Choroid plexus epithelial cell (primary cell): ENCODE data around the gene DDO.
"Not testable (repeated sequence)": the region's sequence is repeated elsewhere in the genome, so short reads cannot be mapped to it uniquely, and the experiment has no call there.

ENCODE experiments used
- DNase-seq: peaks from one replicate; pipeline ENCODE4 v3.0.0-alpha.2; 2010; ENCODE audit warnings: low read depth
- H3K4me3 ChIP-seq: 2 replicates; pipeline ENCODE4 v1.5.1; 2011; ENCODE audit warnings: low read depth, mild to moderate bottlenecking, control low read depth, low read length, moderate library complexity
- TF ChIP-seq, protein P1 (sequence below): conservative IDR thresholded peaks from 2 replicates; pipeline ENCODE4 v1.5.1; 2011; ENCODE audit warnings: low read depth, mild to moderate bottlenecking, control low read depth, inconsistent platforms, low read length, moderate library complexity

DDO gene

DNA sequence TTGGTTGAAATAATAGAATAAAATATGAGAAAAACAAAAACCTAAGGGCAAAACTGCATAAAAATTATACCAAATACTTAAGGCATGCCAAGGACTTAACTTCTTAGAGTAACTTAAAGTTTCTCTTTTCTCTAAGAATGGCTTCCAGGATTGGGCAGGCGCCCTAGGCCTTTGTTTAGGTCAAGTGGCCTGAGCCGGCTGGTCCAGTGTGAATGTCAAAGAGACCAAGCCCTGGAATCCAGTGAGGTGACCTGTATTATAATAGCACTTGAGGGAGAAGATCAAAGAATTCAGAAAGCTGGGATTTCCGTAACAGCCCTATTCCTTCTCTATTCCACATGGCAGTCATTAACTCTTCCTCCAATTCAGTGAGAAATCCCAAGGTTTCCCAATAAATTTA, 63.8 kb downstream of the DDO start:
- no peak for DNase-seq
- no peak overlapping the region for H3K4me3 ChIP-seq
- TF ChIP-seq, protein P1, sequence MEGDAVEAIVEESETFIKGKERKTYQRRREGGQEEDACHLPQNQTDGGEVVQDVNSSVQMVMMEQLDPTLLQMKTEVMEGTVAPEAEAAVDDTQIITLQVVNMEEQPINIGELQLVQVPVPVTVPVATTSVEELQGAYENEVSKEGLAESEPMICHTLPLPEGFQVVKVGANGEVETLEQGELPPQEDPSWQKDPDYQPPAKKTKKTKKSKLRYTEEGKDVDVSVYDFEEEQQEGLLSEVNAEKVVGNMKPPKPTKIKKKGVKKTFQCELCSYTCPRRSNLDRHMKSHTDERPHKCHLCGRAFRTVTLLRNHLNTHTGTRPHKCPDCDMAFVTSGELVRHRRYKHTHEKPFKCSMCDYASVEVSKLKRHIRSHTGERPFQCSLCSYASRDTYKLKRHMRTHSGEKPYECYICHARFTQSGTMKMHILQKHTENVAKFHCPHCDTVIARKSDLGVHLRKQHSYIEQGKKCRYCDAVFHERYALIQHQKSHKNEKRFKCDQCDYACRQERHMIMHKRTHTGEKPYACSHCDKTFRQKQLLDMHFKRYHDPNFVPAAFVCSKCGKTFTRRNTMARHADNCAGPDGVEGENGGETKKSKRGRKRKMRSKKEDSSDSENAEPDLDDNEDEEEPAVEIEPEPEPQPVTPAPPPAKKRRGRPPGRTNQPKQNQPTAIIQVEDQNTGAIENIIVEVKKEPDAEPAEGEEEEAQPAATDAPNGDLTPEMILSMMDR: no peak

DNA sequence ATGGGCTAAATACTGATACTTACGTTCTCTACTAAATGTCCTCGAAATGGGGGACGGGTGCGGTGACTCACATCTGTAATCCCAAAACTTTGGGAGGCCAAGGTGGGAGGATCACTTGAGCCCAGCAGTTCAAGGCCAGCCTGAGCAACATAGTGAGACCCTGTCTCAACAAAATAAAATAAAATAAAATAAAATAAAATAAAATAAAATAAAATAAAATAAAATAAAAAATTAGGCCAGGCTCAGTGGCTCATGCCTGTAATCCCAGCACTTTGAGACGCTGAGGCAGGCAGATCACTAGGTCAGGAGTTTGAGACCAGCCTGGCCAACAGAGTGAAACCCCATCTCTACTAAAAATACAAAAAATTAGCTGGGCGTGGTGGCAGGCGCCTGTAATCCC, 64.8 kb downstream of the DDO start:
- H3K4me3 ChIP-seq, DNase-seq: not testable (repeated sequence)

DNA sequence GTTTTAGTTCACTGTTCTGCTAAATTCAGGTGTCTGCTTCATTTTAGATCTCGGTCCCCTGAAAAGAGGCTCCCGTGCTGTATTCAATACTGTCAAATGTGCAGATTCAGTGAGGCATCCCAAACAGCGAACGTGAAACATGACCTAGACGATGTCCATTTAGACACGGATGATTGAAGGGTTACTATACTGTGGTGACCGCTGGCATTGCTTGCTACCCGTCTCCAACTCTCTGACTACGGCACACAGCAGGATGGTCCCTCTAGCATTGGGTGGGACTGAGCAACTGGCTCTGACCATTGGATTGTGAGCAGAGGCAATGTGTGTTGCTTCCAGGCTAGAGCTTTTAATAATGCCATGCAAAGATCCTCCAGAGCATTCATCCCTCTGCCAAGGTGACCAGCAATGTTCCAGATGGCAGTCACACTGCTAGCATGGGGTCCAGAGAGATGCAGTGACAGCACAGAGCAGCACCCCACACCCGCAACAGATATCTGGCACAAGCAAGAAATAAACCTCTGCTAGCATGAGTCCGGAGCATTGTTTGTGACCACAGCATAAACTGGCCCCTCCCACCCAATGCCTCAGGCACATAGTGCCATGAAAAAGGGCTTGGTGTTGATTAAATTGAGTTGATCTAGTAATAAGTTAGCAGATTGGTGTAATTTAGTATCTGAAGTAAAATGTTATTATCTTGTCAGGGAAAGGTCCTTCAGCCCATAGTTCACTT, 66.2 kb downstream of the DDO start:
- TF ChIP-seq, protein P1: no peak
- DNase-seq: no peak
- no peak overlapping the region for H3K4me3 ChIP-seq

DNA sequence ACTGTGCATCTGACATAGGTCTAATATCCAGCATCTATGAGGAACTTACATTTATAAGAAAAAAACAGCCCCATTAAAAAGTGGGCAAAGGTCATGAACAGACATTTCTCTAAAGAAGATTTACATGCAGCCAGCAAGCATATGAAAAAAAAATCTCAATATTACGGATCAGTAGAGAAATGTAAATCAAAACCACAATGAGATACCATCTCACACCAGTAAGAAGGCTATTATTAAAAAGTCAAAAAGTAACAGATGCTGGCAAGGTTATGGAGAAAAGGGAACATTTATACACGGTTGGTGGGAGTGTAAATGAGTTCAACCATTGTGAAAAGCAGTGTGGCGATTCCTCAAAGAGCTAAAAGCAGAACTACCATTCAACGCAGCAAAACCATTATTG, 70.3 kb downstream of the DDO start:
- no peak for DNase-seq
- no peak overlapping the region for H3K4me3 ChIP-seq
- TF ChIP-seq, protein P1: no peak

DNA sequence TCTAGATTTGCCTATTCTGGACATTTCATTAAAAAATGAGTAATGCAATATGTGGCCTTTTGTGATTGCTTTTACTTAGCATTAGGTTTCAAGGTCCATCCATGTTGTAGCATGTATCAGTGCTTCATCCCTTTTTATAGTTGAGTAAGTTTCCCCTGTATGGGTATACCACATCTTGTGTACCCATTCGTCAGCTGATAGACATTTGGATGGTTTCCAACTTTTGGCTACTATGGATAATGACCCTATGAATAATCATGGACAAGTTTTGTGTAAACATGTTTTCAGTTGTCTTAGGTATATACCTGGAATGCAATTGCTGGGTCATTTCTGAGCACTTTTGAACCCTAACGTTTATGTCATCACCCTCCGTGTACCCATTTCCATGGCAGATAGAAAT, 72.6 kb downstream of the DDO start:
- TF ChIP-seq, protein P1: no peak
- no peak for DNase-seq
- H3K4me3 ChIP-seq: no peak overlapping the region
